HG03175 (cell line): ENCODE results near the gene DGKG.

Experiments used
- ATAC-seq: cut with Tn5 transposase; IDR thresholded peaks from one replicate; pipeline ENCODE4 v1.9.1; 2021; ENCODE audit warnings: mild to moderate bottlenecking, moderate library complexity; ENCODE audit not compliant: unreplicated experiment

DGKG gene

DNA sequence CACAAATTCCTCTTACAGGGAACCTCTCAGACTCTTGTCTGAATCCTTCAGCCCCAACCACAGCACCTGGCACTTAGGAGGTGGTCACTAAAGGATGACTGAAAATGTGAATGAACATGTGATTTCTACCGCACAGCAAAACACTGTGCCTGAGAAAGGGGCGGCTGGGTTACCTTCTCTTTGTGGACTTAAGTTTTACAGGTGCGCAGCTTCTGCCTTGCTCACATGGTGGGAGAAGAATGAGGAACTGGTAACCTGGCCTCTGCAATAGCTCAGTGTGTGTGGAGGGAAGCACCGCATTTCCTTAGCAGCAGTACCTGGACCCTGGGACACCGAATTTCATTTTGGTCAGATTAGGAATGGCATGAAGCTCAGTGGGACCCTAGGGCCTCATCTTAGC, 243.3 kb downstream of the DGKG start:
- no peak for ATAC-seq

- ATAC-seq, result no peak
Observed at GRCh38 chr3:186117521-186118134, 244.4 kb downstream of the DGKG start.

DNA sequence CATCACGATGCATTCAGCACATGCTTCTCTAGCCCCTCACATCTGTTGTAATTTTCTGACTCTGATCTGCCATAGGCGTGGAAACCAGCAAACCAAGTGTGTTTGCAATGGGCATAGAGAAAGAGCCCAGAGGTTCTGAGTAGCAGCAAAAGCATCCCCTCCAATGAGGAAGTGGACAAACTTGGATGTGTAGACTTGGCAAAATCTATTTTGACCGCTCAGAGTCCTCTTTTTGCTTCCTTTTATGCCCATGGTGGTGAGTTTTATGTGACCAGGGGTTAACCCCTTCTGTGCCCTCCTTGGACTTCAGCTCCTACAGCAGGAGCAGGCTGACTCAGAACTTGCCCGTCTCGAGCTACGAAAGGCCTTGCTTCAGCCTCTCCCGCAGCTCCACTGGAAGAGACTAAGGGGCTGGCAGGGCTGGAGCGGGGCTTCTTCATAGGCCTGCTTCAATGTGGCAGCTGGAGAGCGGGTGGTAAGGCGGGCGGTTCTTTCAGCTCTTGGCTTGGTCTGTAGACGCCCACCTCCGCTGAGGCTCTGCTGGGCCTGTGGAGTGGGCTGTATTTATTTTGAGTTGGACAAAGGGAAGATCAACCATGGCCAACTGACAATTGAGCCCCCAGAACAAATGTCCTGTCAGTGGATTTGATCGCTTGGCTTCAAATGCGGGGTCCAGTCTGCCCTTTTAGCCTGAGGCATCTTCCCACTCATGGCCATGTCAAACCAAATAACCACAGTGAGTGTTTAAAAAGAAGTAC, 246.6 kb downstream of the DGKG start:
- no peak for ATAC-seq

GRCh38 chr3:186110975-186111974, 250.8 kb downstream of the DGKG start:
- no peak for ATAC-seq

- no peak for ATAC-seq
Observed at GRCh38 chr3:186109897-186110803, 251.9 kb downstream of the DGKG start.

DNA sequence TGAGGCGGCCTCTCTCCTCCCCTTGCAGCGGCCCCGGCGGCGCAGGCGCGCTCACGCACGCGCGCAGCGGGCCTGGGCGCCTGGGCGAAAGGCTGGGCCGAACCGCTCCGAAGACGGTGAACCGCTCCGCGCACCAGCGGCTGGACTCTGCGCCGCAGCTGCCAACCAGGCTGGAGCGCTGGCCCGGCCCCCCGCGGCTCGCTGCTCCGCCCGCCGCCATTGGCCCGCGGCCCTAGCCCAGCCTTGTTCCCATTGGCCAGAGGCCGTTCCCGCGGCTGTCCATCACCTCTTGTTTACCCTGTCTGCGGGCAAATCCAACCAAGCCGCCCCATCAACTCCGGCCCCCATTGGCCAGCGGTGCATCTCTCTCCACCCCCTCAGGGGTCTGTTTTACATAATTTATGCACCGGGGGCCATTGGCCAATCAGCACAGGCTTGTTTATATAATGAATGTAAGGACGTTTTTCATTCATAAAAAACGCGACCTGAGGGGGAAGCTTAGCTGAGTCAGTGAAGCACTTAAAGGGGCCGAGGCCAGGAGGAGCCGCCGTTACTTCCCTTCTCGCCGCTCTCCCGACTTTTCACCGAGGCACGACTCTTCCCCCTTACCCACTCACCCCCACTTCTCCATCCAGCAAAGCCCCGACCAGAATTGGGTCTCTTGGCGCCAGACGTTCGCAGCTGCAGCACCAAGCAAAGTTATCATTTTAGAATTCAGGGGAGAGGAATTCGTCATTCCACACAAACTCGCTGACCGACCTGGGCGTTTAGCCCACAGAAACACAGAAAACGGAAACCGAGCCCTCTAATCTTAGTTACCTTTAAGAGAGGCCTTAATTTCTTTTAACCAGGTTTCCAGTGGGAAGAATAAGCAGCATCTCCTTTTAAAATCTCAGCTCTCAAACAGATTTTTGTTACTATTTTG, 252.8 kb downstream of the DGKG start, which contains the start of gene ETV5:
TSS of gene ETV5 (minus strand) at position 149 of the 925 bp plus-strand sequence. CDS start 3,221 bp downstream, outside the sequence.
- peak; percentile 95 for ATAC-seq

- no peak for ATAC-seq
Observed at GRCh38 chr3:186108106-186108940, 253.7 kb downstream of the DGKG start.

GRCh38 chr3:186107215-186108105, 254.6 kb downstream of the DGKG start:
- no peak for ATAC-seq

DNA sequence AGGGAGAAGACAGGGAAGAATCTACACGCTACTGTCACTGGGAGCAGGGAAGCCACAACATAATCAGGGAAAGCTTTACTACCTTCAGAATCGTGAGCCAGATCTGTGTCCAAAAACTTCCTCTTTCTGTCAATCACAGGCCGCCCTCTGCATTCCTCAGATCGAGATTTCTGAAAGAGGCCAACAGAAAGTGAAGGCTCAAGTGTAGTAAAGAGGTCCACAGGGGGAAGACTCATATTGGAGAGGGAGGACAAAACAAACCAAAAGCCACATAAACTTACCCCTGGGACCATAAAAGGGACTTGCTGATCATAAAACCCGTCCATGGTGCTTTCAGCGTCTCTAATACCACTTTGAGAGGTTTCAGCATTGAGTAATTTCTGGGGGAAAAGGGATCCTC, 256.5 kb downstream of the DGKG start:
- ATAC-seq, result no peak

DNA sequence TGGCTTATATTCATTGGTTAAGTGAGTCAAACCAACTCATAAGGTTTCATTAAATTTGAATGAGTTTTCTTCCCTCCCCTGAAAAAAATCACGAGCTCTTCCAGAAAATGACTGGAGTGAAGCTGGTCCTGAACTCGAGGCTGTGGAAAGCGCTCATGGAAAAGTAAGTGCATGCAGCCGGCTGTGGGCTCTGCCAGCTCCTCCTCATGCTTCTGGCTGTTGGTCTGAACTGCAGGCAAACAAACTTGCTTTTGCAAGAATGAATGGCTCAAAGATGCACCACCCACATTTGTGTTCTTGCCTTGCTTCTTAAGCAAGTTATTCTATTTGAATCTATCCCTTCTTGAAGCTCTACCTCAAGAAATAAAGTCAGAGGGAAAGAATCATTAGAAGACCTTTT, 259.3 kb downstream of the DGKG start:
- no peak for ATAC-seq

GRCh38 chr3:186100398-186100797, 261.6 kb downstream of the DGKG start:
- no peak for ATAC-seq

GRCh38 chr3:186099178-186099577, 262.9 kb downstream of the DGKG start:
- no peak for ATAC-seq

GRCh38 chr3:186098740-186099139, 263.3 kb downstream of the DGKG start:
- ATAC-seq, result no peak

GRCh38 chr3:186097663-186098451, 264.2 kb downstream of the DGKG start:
- ATAC-seq, result no peak

DNA sequence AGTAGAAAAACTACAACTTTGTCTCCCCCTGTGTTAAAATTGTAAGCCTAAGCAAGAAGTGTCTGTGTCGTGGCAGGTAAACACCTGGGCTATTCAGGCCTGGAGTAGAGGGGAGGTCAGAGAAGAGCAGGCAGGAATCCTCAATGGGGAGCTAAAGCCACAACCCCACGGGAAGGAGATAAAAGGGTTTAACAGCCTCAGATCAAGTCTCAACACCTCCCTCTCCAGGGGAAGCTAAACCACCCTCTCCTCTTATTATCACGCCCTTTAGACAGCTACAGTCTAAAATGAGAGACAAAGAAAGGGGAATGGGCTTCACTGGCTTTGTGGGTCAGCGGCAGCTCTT, 264.7 kb downstream of the DGKG start:
- no peak for ATAC-seq
